ENCODE results near the gene ZNF525.
"Not testable (repeated sequence)": the region's sequence is repeated elsewhere in the genome, so short reads cannot be mapped to it uniquely, and the experiment has no call there.

Gene ZNF525

GRCh38 chr19:53365134-53365898, at the start of gene ZNF525:
Gene ZNF525, plus strand, starts transcription at chr19:53365705. Its CDS starts 6,577 bp downstream, at chr19:53372282.
- peak; percentile 98 for DNase-seq

- no peak for DNase-seq
Measured at GRCh38 chr19:53328967-53329366, 36.5 kb upstream of the ZNF525 start.

- DNase-seq, result no peak
Measured at GRCh38 chr19:53332484-53332883, 33.0 kb upstream of the ZNF525 start.

- DNase-seq, result peak; percentile 23
Measured at GRCh38 chr19:53333066-53333462, 32.4 kb upstream of the ZNF525 start.

- DNase-seq, result peak; percentile 95
Measured at GRCh38 chr19:53333463-53334449, 31.7 kb upstream of the ZNF525 start, which contains the start of gene ZNF845. Gene ZNF845, plus strand, starts transcription at chr19:53333749. Its CDS starts 7,559 bp downstream, at chr19:53341308.

- DNase-seq, result not testable (repeated sequence)
Measured at GRCh38 chr19:53344403-53344802, 21.1 kb upstream of the ZNF525 start.

- DNase-seq, result no peak
Measured at GRCh38 chr19:53355739-53356138, 9.8 kb upstream of the ZNF525 start.

- DNase-seq, result no peak
Measured at GRCh38 chr19:53357821-53358581, 7.5 kb upstream of the ZNF525 start.

- not testable (repeated sequence) for DNase-seq
Measured at GRCh38 chr19:53360056-53360455, 5.4 kb upstream of the ZNF525 start.

GRCh38 chr19:53365899-53366493, 491 bp downstream of the ZNF525 start:
- peak; percentile 32 for DNase-seq

GRCh38 chr19:53372196-53372595, 6.7 kb downstream of the ZNF525 start:
- DNase-seq, result no peak

- DNase-seq, result no peak
Measured at GRCh38 chr19:53374288-53374687, 8.8 kb downstream of the ZNF525 start.

- no peak for DNase-seq
Measured at GRCh38 chr19:53374743-53375142, 9.2 kb downstream of the ZNF525 start.

GRCh38 chr19:53381376-53381775, 15.9 kb downstream of the ZNF525 start:
- DNase-seq, result no peak

- no peak for DNase-seq
Measured at GRCh38 chr19:53388168-53388567, 22.7 kb downstream of the ZNF525 start.

GRCh38 chr19:53388904-53389303, 23.4 kb downstream of the ZNF525 start:
- no peak for DNase-seq

GRCh38 chr19:53389571-53389970, 24.1 kb downstream of the ZNF525 start:
- DNase-seq, result no peak

GRCh38 chr19:53389978-53390377, 24.5 kb downstream of the ZNF525 start:
- DNase-seq, result no peak

- DNase-seq, result no peak
Measured at GRCh38 chr19:53394522-53394973, 29.0 kb downstream of the ZNF525 start.

GRCh38 chr19:53394974-53395839, 29.7 kb downstream of the ZNF525 start, which contains the start of gene ZNF765:
Gene ZNF765, plus strand, starts transcription at chr19:53395149. Its CDS starts 2,867 bp downstream, at chr19:53398016.
- peak; percentile 96 for DNase-seq
